Measurements from ENCODE around the gene LRRC70. TPM values are rescaled to one million over a fixed set of nuclear protein-coding genes. Genes with fewer than 3 reads are reported as not detected.

Gene LRRC70
- total RNA-seq, 1 experiment from 2014 or later = 0.54 TPM

GRCh38 chr5:62585306-62585705, 6.7 kb downstream of the LRRC70 start:
- Mint-ChIP-seq H3K27ac (ENCODE audit: low read depth, unreplicated experiment) (no peak overlapping the region), H3K36me3 (ENCODE audit: insufficient read depth, unreplicated experiment) (peaks cover 6% of the 10 kb centered on the region), H3K4me3 (ENCODE audit: unreplicated experiment) (no peak overlapping the region), H3K9me3 (ENCODE audit: unreplicated experiment) (no peaks in the 10 kb centered on the region), H3K27me3 (ENCODE audit: insufficient read depth, unreplicated experiment) (no peaks in the 10 kb centered on the region), H3K4me1 (ENCODE audit: insufficient read depth, unreplicated experiment) (peaks cover 16% of the 10 kb centered on the region)
- BruUV-seq (replicated peaks) = no TSS peak
- no peak for DNase-seq (ENCODE audit: unreplicated experiment)
- ChIA-PET POLR2A (no interaction called here), CTCF (no interaction called here)
- no peak for TF ChIP-seq CTCF (IDR thresholded peaks at IDR 0.05; ENCODE audit: unreplicated experiment)
- intact Hi-C loops (cut with micrococcal nuclease) = no loop called here

- peaks cover 5% of the 10 kb centered on the region for H3K36me3 Mint-ChIP-seq (ENCODE audit: insufficient read depth, unreplicated experiment)
- DNase-seq (ENCODE audit: unreplicated experiment) = no peak
- POLR2A ChIA-PET = interaction anchor here (0.7 kb wide), 1 partner anchor 354 kb away, joined by 3 read pairs; no protein-coding TSS in a partner anchor
- H3K4me1 Mint-ChIP-seq (ENCODE audit: insufficient read depth, unreplicated experiment) = peaks cover 16% of the 10 kb centered on the region
- TF ChIP-seq CTCF (IDR thresholded peaks at IDR 0.05; ENCODE audit: unreplicated experiment) = no peak
- no peaks in the 10 kb centered on the region for H3K27me3 Mint-ChIP-seq (ENCODE audit: insufficient read depth, unreplicated experiment)
- H3K27ac Mint-ChIP-seq (ENCODE audit: low read depth, unreplicated experiment) = no peak overlapping the region
- H3K4me3 Mint-ChIP-seq (ENCODE audit: unreplicated experiment) = no peak overlapping the region
- H3K9me3 Mint-ChIP-seq (ENCODE audit: unreplicated experiment) = no peaks in the 10 kb centered on the region
- BruUV-seq (replicated peaks) = no TSS peak
- CTCF ChIA-PET = interaction anchor here (0.6 to 0.9 kb wide), 2 partner anchors 8 to 167 kb away, joined by 3 to 4 read pairs; no protein-coding TSS in a partner anchor
- intact Hi-C loops (cut with micrococcal nuclease) = no loop called here
Measured at GRCh38 chr5:62585751-62586150, 7.1 kb downstream of the LRRC70 start.

- POLR2A ChIA-PET = interaction anchor here (0.6 kb wide), 1 partner anchor 175 kb away, joined by 4 read pairs; the partner anchor contains the start of gene IPO11
- H3K27me3 Mint-ChIP-seq (ENCODE audit: insufficient read depth, unreplicated experiment) = no peaks in the 10 kb centered on the region
Measured at GRCh38 chr5:62587737-62588136, 9.1 kb downstream of the LRRC70 start.

GRCh38 chr5:62588668-62589067, 10.0 kb downstream of the LRRC70 start:
- H3K36me3 Mint-ChIP-seq (ENCODE audit: insufficient read depth, unreplicated experiment) = peaks cover 16% of the 10 kb centered on the region
- no peaks in the 10 kb centered on the region for H3K9me3 Mint-ChIP-seq (ENCODE audit: unreplicated experiment)
- DNase-seq (ENCODE audit: unreplicated experiment) = no peak
- no TSS peak for BruUV-seq (replicated peaks)
- POLR2A ChIA-PET = no interaction called here
- H3K4me1 Mint-ChIP-seq (ENCODE audit: insufficient read depth, unreplicated experiment) = peaks cover 12% of the 10 kb centered on the region
- no peak overlapping the region for H3K4me3 Mint-ChIP-seq (ENCODE audit: unreplicated experiment)
- CTCF ChIA-PET = interaction anchor here (0.6 to 0.7 kb wide), 2 partner anchors 19 to 71 kb away, joined by 3 to 4 read pairs; no protein-coding TSS in a partner anchor
- no peak overlapping the region for H3K27ac Mint-ChIP-seq (ENCODE audit: low read depth, unreplicated experiment)
- no peak for TF ChIP-seq CTCF (IDR thresholded peaks at IDR 0.05; ENCODE audit: unreplicated experiment)
- no peaks in the 10 kb centered on the region for H3K27me3 Mint-ChIP-seq (ENCODE audit: insufficient read depth, unreplicated experiment)
- intact Hi-C loops (cut with micrococcal nuclease) = no loop called here

More at GRCh38 chr5:62587737-62588136, 9.1 kb downstream of the LRRC70 start:
- peaks cover 7% of the 10 kb centered on the region for H3K4me1 Mint-ChIP-seq (ENCODE audit: insufficient read depth, unreplicated experiment)
- TF ChIP-seq CTCF (IDR thresholded peaks at IDR 0.05; ENCODE audit: unreplicated experiment) = no peak
- no peaks in the 10 kb centered on the region for H3K9me3 Mint-ChIP-seq (ENCODE audit: unreplicated experiment)
- BruUV-seq (replicated peaks) = no TSS peak
- H3K27ac Mint-ChIP-seq (ENCODE audit: low read depth, unreplicated experiment) = no peak overlapping the region
- DNase-seq (ENCODE audit: unreplicated experiment) = peak; percentile 5
- intact Hi-C loops (cut with micrococcal nuclease) = no loop called here
- CTCF ChIA-PET = no interaction called here
- H3K36me3 Mint-ChIP-seq (ENCODE audit: insufficient read depth, unreplicated experiment) = peaks cover 16% of the 10 kb centered on the region
- no peak overlapping the region for H3K4me3 Mint-ChIP-seq (ENCODE audit: unreplicated experiment)

Measured in MCF 10A (cell line).